WERI-Rb-1 (cell line): ENCODE data around the gene PCDHGB4.
"Not testable (repeated sequence)": the region's sequence is repeated elsewhere in the genome, so short reads cannot be mapped to it uniquely, and the experiment has no call there.

Experiments
- DNase-seq: peaks from one replicate; pipeline ENCODE4 v3.0.0-alpha.2; 2020
- H3K27ac ChIP-seq: fragments of 250-450 bp; sonication (Bioruptor Pico); 2 replicates; pipeline ENCODE4 v1.5.1; 2020; ENCODE audit warnings: mild to moderate bottlenecking, moderate library complexity
- H3K27me3 ChIP-seq: fragments of 250-450 bp; sonication (Bioruptor Pico); 2 replicates; pipeline ENCODE4 v1.5.1; 2021; ENCODE audit warnings: mild to moderate bottlenecking, low read depth, moderate library complexity; ENCODE audit not compliant: insufficient read depth, severe bottlenecking
- H3K36me3 ChIP-seq: fragments of 250-450 bp; sonication (Bioruptor Pico); 2 replicates; pipeline ENCODE4 v1.5.1; 2020; ENCODE audit warnings: mild to moderate bottlenecking, moderate library complexity
- H3K4me3 ChIP-seq: 2 replicates; pipeline ENCODE4 v1.5.1; 2011; ENCODE audit warnings: low read depth, mild to moderate bottlenecking, control low read depth, low read length
- H3K9me3 ChIP-seq: fragments of 250-450 bp; sonication (Bioruptor Pico); 2 replicates; pipeline ENCODE4 v1.5.1; 2021; ENCODE audit warnings: mild to moderate bottlenecking, moderate library complexity; ENCODE audit not compliant: severe bottlenecking
- CTCF ChIP-seq: IDR thresholded peaks from 2 replicates; pipeline ENCODE4 v1.5.1; 2011; ENCODE audit warnings: low read depth, mild to moderate bottlenecking, control low read depth, inconsistent platforms, low read length

The PCDHGB4 gene

GRCh38 chr5:141373673-141374317 is 13.7 kb upstream of the PCDHGB4 start, which contains the start of gene PCDHGA6:
TSS of gene PCDHGA6 (plus strand) at chr5:141373891. CDS start at chr5:141374084, 193 bp downstream.
- Histone ChIP-seq H3K27me3 (no peaks in the 10 kb centered on the region), H3K36me3 (no peaks in the 10 kb centered on the region), H3K9me3 (peaks cover 30% of the 10 kb centered on the region), H3K4me3 (no peak within 1 kb of the TSS), H3K27ac (no peak within 1 kb of the TSS)
- no peak for TF ChIP-seq CTCF
- no peak for DNase-seq

DNA sequence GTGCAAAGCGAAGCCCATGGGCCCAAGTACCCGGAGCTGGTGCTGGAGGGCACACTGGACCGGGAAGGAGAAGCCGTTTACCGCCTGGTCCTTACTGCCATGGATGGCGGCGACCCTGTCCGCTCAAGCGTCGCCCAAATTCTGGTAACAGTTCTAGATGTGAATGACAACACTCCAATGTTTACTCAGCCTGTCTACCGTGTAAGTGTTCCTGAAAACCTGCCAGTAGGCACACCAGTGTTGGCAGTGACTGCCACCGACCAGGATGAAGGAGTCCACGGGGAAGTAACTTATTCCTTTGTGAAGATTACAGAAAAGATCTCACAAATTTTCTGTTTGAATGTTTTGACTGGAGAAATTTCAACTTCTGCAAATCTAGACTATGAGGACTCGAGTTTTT is 12.9 kb upstream of the PCDHGB4 start:
- H3K4me3 ChIP-seq: no peak overlapping the region
- H3K9me3 ChIP-seq: peaks cover 30% of the 10 kb centered on the region
- no peaks in the 10 kb centered on the region for H3K36me3 ChIP-seq

GRCh38 chr5:141375444-141376155 is 11.9 kb upstream of the PCDHGB4 start:
- H3K4me3 ChIP-seq, H3K27ac ChIP-seq, DNase-seq, H3K36me3 ChIP-seq, H3K27me3 ChIP-seq: not testable (repeated sequence)
- H3K9me3 ChIP-seq: peaks cover 29% of the 10 kb centered on the region

More for the DNA sequence above, 12.9 kb upstream of the PCDHGB4 start:
- Histone ChIP-seq H3K27ac (no peak overlapping the region), H3K27me3 (no peaks in the 10 kb centered on the region)
- no peak for TF ChIP-seq CTCF
- no peak for DNase-seq

DNA sequence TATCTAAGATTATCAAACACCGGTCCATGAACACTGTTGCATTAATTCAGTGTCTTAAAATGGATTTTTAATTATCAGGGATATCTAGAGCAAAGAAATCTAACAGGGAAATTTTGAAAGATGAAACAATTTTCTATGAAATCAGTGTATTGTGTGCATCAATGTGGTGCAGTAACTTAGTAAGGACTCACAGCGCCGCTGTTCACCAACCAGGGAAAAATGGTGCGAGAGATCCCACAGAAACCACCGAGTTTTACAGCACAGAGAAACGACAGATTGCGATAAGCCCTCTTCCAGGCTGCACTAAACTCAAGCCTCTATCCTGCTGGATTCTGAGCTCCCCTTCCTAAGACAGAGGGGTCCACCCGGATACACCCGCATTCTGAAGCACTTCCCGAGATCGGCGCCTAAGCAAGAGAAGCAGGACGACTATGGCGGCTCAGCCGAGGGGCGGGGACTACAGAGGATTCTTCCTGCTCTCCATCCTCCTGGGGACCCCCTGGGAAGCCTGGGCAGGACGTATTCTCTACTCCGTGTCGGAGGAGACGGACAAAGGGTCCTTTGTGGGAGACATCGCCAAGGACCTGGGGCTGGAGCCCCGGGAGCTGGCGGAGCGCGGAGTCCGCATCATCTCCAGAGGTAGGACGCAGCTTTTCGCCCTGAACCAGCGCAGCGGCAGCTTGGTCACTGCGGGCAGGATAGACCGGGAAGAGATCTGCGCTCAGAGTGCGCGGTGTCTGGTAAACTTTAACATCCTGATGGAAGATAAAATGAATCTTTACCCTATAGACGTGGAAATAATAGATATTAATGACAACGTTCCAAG is 4.8 kb upstream of the PCDHGB4 start, which contains the start of gene PCDHGA7:
PCDHGA7 (plus strand) TSS at position 274 of the 826 bp plus-strand sequence; CDS start at position 432, 158 bp downstream.
- no peak within 1 kb of the TSS for H3K4me3 ChIP-seq
- peaks cover 13% of the 10 kb centered on the region for H3K9me3 ChIP-seq
- no peaks in the 10 kb centered on the region for H3K36me3 ChIP-seq

DNA sequence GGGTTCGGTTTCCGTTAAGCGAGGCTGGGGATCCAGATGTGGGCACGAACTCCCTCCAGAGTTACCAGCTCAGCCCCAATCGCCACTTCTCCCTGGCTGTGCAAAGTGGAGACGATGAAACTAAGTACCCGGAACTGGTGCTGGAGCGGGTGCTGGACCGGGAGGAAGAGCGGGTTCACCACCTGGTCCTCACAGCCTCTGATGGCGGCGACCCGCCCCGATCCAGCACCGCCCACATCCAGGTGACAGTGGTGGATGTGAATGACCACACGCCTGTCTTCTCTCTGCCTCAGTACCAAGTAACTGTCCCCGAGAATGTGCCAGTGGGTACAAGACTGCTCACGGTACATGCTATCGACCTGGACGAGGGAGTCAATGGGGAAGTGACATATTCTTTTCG is 4.2 kb upstream of the PCDHGB4 start:
- Histone ChIP-seq H3K4me3 (no peak overlapping the region), H3K27ac (no peak overlapping the region), H3K36me3 (no peaks in the 10 kb centered on the region), H3K9me3 (peaks cover 13% of the 10 kb centered on the region), H3K27me3 (no peaks in the 10 kb centered on the region)
- DNase-seq: no peak
- TF ChIP-seq CTCF: no peak

More for the DNA sequence above, 4.8 kb upstream of the PCDHGB4 start, which contains the start of gene PCDHGA7:
- H3K27ac ChIP-seq: no peak within 1 kb of the TSS
- no peaks in the 10 kb centered on the region for H3K27me3 ChIP-seq
- no peak for DNase-seq
- TF ChIP-seq CTCF: no peak
